ENCODE data around the gene GRAMD1A.
"Not testable (repeated sequence)": the region's sequence is repeated elsewhere in the genome, so short reads cannot be mapped to it uniquely, and the experiment has no call there.

Gene GRAMD1A

DNA sequence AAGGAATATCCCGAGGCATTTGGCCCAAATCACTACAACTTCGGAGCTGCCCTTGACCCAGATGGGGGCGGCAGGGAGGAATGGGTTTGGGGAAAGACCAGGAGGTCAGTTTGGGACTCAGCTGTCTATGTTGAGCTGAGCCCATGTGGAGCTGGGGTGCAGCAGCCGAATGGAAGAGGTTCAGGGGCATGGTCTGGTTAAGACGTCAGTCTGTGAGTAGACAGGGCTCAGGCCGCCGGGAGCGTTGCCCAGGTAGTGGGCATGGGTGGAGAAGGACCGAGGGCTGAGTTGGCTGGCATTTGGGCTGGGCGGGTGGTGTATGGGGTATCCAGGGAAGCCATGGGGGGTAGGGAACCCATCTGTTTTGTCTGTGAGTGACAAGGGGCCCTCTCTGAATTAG, 20.9 kb downstream of the GRAMD1A start:
- no peak for DNase-seq

DNA sequence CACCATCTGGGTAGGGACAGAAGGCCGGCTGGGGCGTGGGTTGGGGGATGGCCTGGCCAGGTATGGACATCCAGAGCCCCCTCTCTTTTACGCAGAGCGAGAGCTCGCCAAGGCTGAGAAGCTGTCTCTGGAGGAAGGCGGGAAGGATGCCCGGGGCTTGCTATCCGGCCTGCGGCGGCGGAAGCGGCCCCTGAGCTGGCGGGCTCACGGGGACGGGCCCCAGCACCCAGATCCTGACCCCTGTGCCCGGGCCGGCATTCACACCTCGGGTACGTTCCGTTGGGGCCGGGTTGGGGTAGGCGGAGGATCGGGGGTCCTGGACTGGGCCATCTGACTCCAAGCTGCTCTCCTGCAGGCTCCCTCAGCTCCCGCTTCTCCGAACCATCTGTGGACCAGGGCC, 21.5 kb downstream of the GRAMD1A start:
- DNase-seq, result no peak

DNA sequence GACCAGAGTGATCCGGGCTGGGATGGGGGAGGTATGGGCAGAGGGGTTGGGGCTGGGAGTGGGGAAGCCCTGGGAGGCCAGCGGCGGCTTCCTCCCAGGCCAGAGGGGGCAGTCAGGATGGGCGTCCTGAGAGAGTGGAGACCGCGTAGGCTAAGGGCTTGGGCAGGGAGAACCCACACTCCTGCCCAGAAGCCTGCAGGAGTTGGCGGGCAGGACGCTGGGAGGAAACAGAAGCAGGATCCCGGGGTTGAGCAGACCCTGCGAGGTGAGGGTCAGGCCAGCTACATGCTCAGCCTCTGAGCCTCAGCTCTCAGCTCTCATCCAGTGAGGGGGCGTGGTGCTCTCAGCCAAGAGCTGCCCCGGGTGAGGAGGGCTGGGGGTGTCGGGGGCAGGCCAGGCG, 22.3 kb downstream of the GRAMD1A start:
- no peak for DNase-seq

DNA sequence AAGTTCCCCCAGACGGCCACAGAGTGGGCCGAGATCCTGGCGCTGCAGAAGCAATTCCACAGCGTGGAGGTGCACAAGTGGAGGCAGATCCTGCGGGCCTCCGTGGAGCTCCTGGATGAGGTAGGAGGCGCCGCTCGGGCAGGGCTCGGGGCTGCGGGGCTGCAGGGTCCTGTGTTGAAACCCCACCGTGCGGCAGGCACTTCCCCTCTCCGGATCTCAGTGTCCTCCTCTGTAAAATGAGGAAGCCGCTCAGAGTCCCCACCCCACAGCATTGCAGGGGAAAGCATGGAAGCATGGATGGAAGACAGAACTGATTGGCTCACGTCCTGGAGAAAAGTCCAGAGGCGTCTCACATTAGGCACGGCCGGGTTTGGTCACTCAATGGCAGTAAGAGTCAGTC, 23.3 kb downstream of the GRAMD1A start:
- DNase-seq, result no peak

DNA sequence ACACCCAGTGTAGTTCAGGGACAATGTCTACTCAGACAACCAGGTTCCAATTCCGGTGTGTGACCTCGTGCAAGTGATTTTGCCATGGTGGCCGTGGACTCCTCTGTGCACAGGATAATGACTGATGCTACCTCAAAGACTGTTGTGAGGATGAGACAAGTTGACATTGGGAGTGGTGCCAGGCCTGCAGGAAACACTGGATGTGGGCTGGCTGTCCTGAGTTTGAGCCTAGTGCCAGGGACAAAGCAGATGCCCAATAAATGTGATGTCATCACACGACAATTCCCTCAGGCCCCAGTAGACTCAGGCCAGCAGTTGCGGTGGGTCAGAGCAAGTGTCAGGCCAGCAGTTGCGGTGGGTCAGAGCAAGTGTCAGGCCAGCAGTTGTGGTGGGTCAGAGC, 24.0 kb downstream of the GRAMD1A start:
- DNase-seq, result no peak

DNA sequence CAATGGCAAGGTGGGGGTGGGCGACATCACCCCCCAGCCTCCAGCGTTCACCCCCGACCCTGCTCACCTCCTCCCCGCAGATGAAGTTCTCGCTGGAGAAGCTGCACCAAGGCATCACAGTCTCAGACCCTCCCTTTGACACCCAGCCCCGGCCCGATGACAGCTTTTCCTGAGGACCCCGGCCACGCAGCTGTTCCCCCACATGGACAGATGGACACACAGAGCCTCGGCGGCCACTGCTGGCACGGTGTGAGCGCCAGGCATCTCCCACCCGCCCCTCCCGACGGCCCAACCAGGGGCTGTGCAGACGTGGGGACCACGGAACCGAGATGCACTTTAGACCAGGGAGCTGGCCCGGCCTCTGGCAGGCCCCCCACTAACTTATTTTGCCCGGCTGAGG, 25.8 kb downstream of the GRAMD1A start:
- no peak for DNase-seq

DNA sequence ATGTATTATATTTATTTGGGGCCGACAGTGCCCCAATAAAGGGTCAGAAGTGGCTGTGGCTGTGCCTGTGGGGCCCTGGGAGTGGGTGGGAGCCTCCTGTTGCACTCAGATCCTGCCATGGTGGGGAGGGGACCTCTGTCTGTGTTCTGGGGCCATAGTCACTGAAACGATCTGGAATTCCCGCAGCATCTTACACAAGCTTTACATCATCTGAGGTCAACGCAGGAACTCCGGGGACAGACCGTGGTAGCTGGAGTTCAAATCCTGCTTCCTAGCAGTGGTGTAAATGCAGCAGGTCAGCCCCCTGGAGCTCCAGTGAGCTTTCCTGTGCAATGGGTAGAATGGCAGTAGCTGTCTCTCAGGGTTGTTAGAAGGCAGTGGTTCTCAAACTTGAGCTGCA, 26.3 kb downstream of the GRAMD1A start:
- no peak for DNase-seq

DNA sequence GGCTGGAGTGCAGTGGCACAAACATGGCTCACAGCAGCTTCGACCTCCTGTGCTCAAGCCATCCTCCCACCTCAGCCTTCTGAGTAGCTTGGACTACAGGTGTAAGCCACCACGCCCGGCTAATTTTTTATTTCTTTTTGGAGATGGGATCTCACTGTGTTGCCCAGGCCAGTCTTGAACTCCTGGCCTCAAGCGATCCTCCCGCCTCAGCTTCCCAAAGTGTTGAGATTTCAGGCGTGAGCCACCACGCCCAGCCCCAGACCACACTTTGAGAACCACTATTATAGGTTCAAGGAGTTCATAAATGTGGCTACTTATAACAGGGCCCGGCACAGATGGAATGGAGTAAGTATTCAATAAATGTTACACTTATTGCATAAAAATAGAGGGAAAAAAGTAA, 26.9 kb downstream of the GRAMD1A start:
- DNase-seq, result no peak

DNA sequence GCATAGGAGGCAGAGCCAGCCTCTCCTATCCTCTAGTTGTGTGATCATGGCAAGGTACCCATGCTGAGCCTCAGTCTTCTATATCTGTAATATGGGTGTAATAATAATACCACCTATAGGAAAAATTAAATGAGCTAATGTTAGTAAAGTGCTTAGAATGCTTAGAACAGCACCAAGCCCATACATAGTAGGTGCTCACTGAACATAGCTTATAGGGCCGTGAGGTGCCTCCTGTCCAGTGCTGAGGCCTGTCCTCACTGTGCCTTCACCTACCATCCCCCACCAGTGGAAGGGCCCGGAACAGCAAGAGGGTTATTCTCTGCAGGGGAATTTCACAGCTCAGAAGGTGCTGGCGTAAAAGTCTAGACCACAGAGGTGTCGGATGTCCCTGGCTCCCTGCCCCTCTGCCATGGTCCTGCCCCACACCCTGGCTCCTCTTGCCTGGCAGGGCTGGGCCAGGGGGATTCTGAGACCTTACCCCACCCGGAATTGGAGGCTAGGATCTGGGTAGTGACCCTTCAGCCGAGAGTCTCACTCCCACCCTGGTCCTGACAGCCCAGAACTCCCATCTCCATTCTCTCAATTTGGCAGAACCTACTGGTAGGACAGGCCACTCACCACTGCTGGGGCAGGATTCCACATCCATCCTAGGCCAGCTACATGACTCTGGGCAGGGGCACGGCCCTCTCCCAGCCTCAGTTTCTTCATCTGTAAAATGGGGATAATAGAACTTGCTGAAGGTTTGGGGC, 27.9 kb downstream of the GRAMD1A start:
- DNase-seq, result no peak

DNA sequence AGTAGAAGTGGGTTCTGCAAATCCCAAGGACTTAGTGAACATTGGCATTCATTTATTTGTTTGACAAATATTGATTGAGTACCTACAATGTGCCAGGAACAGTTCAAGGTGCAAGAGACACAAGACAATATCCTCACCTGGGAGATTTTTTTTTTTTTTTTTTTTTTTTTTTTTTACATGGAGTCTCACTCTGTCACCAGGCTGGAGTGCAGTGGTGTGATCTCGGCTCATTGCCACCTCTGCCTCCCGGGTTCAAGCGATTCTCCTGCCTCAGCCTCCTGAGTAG, 28.4 kb downstream of the GRAMD1A start:
- not testable (repeated sequence) for DNase-seq

DNA sequence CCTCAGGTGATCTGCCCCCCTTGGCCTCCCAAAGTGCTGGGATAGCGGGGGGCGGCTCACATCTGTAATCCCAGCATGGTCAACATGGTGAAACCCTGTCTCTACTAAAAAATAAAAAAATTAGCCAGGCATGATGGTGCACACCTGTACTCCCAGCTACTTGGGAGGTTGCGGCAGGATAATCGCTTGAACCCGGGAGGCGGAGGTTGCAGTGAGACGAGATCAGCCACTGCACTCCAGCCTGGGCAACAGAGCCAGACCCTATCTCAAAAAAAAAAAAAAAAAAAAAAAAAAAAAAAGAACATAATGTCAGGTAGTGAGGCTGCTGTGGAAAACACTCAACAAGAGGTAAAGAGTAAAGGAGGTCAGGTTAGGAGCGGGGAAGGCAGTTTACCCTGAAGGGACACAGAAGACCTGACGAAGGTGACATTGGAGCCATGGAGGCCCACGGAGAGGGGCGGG, 29.2 kb downstream of the GRAMD1A start:
- not testable (repeated sequence) for DNase-seq

DNA sequence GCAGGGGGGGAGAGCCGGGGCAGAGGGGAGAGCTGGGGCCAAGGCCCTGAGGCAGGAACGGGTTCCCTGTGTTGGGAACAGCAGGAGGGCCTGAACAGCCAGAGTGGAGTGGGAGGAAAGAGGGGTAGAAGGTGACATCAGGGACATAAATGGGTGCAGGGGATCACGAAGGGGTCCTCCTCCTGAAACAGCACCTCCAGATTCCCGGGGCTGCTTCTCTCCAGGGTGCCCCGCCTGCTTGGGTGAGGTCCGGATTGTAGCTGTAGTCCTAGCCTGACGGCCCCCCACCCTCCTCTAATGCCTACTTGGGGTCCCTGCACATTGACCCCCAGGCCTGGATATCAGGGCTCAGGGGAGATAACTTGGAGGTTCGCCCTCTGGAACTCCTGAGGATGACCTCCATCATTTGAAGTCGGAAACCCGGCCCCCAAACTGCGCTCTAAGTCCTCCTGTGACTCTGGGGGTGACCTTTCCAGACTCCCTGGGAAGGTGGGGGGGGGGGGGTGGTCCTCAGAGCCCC, 29.7 kb downstream of the GRAMD1A start:
- DNase-seq, result no peak

DNA sequence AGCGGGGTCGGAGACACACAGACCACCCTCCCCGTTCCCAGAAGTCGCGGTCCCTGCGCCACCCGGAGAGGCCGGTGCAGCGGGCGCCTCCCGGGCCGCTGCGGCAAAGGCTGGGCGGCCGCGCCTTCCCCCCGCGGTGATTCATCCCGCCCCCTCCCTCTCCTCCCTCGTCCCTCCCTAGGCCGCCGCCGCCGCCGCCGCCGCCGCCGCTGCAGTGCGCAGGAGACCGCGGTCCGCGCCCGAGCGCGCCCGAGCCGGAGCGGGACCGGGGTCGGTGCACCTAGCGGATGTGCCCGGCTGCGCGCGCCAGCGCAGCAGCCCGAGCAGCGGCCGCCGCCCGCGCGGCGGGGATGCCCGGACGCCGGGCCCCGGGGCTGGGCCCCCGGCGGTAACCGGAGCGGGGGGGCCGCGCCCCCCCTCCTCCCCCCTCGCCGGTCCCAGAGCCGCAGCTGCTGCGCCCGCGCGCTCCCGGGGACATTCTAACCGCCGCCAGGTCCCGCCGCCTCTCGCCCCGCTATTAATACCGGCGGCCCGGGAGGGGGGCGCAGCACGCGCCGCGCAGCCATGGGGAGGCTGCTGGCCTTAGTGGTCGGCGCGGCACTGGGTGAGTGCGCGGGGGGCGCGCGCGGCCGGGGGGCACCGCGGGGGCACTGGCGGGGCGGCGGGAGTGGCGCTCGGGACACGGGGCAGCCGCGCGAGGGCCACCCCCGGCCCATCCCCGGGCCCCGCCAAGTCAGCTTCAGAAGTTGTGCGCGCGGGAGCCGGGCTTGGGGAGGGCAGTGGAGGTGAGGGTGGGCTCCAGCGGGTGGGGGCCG, 30.3 kb downstream of the GRAMD1A start, which contains the start of gene SCN1B:
SCN1B (plus strand) TSS at position 214 of the 815 bp plus-strand sequence; CDS start at position 565, 351 bp downstream.
- DNase-seq, result no peak

DNA sequence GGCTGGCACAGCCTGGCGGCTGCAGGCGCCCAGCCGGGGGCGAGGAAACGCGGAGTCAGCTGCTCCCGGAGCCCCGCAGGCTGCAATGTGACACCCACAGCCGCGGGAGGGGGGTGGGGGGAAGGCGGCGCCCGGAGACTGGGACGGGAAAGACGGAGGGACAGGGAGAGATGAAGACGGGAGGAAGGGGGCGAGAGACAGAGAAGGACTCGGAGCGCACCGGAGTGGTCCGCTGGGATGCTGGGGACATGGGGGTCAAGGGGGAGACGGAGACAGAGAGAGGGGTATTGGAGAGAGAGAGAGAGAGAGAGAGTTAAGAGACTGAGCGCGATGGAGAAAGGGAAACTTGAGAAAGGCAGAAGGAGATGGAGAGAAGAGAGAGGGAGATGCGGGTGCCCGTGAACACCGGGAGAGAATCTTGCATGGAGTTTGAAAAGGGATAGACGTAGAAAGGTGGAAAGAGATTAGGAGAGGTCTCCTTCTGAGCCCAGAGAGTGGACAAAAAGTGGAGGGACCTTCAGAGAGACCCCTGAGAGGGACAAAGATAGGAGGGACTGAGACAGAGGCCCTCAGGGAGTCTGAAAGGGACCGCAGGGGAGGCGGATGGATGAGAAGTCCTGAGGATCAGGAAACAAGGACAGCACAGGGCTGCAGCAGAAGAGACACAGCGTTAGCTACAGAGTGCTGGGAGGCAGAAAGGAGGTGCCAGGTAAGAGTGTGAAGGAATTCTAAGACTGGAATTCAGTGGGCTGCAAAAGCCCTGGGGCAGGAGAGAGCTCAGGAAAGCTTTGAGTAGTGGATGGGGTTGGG, 31.2 kb downstream of the GRAMD1A start:
- no peak for DNase-seq

DNA sequence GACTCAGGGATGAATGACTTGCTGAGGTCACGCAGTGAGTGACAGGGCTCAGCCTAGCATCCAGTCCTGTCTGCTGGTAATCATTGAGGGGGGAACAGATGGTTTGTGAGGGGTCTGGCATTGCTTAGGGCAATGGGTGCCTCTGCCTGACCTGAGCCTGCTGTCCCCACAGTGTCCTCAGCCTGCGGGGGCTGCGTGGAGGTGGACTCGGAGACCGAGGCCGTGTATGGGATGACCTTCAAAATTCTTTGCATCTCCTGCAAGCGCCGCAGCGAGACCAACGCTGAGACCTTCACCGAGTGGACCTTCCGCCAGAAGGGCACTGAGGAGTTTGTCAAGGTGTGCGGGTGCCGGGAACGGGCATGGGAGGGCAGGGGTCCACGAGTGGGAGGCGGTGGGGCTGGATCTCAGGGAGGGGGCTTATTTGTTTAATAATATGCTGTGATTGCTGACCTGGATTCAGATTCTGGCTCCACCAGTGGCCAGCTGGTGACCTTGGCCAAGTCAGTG, 32.3 kb downstream of the GRAMD1A start:
- DNase-seq, result no peak

DNA sequence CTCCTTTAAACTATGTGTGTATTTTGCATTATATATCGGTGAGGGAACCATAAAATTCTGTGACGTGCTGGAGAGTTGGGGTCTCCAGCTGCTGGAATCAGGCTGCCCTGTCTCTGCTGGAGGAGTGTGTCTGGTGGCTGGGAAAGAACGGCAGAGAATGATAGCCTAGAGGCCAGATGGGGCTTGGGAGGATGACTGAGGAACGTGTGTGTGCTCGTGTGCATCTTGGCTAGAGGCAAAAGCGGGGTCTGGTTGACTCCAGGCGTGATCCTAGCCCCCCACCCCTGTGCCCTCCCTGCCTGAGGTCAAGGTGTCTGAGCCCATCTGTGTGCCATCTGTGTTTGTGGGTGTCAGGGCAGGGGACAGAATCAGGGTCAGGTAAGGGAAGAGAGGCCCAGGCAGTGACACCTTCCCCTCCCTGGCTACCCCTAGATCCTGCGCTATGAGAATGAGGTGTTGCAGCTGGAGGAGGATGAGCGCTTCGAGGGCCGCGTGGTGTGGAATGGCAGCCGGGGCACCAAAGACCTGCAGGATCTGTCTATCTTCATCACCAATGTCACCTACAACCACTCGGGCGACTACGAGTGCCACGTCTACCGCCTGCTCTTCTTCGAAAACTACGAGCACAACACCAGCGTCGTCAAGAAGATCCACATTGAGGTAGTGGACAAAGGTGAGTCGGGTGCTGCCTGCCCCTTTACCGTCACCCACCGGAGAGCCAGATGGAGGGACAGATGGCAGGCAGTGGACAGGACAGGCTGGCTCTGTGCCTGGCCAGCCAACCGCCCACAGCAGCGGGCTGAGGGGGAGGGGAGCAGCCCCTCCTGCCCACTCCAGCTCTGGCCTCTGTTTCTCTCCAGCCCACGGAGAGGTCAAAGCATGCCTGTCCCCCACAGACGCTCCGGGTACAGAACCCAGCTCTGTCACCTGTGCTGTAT, 33.2 kb downstream of the GRAMD1A start:
- no peak for DNase-seq

DNA sequence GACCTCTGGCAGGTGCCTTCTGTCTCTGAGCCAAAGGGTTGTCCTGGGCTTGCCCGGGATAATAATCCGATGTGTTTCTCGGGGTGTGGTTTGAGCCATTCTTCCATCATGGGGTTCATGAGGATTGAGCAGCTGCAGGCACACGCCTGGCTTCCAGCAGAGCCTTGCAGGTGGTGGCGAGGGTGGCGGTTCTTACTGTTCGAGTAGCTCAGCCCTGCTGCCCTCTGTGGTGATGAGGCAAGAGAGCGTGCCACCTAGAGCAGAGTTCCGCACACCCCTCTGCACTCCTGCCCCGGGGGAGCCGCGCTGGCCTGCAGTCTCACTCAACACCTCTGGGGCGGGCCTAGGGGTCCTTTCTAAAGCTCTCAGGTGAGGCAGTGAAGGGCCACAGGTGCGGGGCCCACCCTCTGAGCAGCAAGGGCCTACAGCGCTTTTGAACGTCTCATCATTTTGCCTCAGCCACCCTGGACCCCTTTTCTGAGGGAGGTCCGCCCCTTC, 33.9 kb downstream of the GRAMD1A start:
- DNase-seq, result no peak

DNA sequence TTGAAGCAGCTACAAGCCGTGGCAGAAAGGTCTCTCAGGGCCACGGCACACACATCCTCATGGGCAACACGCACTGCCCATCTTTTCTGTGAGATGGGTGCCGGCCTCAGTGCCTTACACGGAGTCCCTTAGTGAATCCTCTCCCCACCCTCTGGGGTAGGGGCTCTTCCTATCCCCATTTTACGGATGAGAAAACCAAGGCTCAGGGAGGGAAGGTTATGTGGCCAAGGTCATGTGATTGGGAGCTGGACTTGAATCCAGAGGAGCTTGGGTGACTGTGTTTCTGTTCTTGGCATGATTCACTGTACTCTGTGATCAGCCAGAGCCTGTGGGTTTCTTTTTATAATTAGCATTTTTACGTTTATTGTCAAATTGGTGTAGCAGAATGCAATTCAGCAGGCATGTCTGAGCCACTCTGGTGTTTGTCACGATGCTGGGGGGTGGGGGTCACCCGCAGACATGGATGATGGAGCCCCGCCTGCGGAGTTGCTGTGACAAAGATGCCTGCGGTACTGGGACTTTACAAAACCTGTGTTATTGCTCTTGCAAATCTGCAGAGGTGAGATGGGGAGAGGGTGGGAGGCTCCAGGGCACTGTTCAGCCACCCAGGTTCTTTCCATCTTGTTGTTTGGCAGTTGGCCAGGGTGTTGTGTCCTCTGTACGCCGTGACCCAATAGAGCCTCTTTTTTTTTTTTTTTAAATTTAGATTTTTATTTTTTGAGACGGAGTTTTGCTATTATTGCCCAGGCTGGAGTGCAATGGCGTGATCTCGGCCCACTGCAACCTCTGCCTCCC, 34.7 kb downstream of the GRAMD1A start:
- no peak for DNase-seq

DNA sequence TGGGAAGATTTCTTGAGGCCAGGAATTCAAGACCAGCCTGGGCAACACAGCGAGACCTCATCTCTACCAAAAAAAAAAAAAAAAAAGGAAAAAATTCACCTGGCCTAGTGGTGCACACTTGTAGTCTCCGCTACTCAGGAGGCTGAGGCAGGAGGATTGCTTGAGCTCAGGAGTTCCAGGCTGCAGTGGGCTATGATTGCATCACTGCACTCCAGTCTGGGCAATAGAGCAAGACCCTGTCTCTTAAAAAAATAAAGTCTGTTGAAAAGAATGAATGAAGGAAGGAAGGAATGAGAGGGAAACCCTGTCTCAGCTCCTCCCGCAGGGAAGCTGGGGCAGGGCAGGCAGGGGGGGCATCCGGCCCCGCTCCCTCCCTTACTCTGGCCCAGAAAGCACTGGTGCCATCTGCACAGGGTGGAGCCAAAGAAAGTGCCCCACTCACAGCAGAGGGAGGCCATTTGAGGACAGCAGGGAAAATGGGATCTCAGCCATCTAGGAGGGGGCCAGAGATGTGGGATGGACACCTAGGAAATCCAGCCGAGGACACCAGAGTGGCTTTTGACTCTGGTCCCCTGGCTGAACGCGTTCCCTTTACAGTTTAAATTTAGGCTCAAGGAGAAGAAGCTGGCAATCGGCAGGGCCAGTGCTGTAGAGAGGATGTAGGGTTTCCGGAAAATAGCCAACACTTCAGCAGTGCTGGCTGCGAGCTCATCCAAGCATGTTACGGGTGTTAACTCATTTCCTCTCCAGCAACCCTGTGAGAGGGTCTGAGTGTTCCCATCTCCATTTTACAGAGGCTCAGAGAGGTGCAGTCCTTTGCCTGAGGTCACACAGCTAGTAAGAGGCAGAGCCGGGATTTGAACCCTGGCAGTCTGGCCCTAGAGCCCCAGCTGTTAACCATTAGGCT, 37.8 kb downstream of the GRAMD1A start:
- DNase-seq, result peak; percentile 30
